Measurements from ENCODE around the gene MTARC2. TPM values are rescaled to one million over a fixed set of nuclear protein-coding genes. Genes with fewer than 3 reads are reported as not detected.

MTARC2 gene
- total and polyA plus RNA-seq, 2 experiments from 2014 or later = 1.9 to 4.8 TPM

- no peaks in the 10 kb centered on the region for H3K9me2 ChIP-seq (ENCODE audit: insufficient read depth)
- TF ChIP-seq EZH2 (IDR thresholded peaks at IDR 0.05; ENCODE audit: insufficient read depth, poor library complexity, severe bottlenecking) = no peak
- no peak for TF ChIP-seq EZH2phosphoT487 (IDR thresholded peaks at IDR 0.05; ENCODE audit: insufficient read depth, low read depth)
- no peaks in the 10 kb centered on the region for H3K27me3 ChIP-seq (replicated peaks; ENCODE audit: insufficient read depth)
- H3K4me1 ChIP-seq (ENCODE audit: insufficient read depth) = 0 out of 2 replicates have a peak, but pooled peaks cover 3% of the 10 kb centered on the region
- no peak overlapping the region for H3K27ac ChIP-seq
- no peaks in the 10 kb centered on the region for H3K9me3 ChIP-seq (ENCODE audit: low read depth)
- H3K9ac ChIP-seq = no peak overlapping the region
- no peaks in the 10 kb centered on the region for H3K79me2 ChIP-seq (ENCODE audit: insufficient read depth)
- H4K20me1 ChIP-seq (ENCODE audit: insufficient read depth) = no peaks in the 10 kb centered on the region
- H3K4me2 ChIP-seq (ENCODE audit: unreplicated experiment) = no peak overlapping the region
- H3K36me3 ChIP-seq (ENCODE audit: low read depth) = no peaks in the 10 kb centered on the region
- 82 to 88% methylated on average over 6 of the region's 6 CpGs for WGBS, 2 experiments (ENCODE audit: low coverage in 1 of 2, low lambda C conversion rate in 2 of 2, missing lambda C conversion rate in 2 of 2)
- no peak overlapping the region for H2AFZ ChIP-seq
- no peak overlapping the region for H3K4me3 ChIP-seq
- no peak for DNase-seq
- no peaks in the 10 kb centered on the region for H3F3A ChIP-seq (ENCODE audit: insufficient read depth)
- in situ Hi-C loops (cut with MboI) = no loop called here
Observed at GRCh38 chr1:220800262-220800661, 52.1 kb downstream of the MTARC2 start.

GRCh38 chr1:220803401-220804201, 55.5 kb downstream of the MTARC2 start:
- DNase-seq = peak; percentile 41
- H3K9me2 ChIP-seq (ENCODE audit: insufficient read depth) = no peaks in the 10 kb centered on the region
- no peaks in the 10 kb centered on the region for H3K36me3 ChIP-seq (ENCODE audit: low read depth)
- no peak overlapping the region for H3K9ac ChIP-seq
- 0 out of 2 replicates have a peak, but pooled peaks cover under 1% of the 10 kb centered on the region for H3K27me3 ChIP-seq (replicated peaks; ENCODE audit: insufficient read depth)
- no peak for TF ChIP-seq EZH2 (IDR thresholded peaks at IDR 0.05; ENCODE audit: insufficient read depth, poor library complexity, severe bottlenecking)
- TF ChIP-seq EZH2phosphoT487 (IDR thresholded peaks at IDR 0.05; ENCODE audit: insufficient read depth, low read depth) = no peak
- H2AFZ ChIP-seq = no peak overlapping the region; the same call in 1 of the 2 replicates
- no peaks in the 10 kb centered on the region for H3K9me3 ChIP-seq (ENCODE audit: low read depth)
- WGBS, 2 experiments (ENCODE audit: low coverage in 1 of 2, low lambda C conversion rate in 2 of 2, missing lambda C conversion rate in 2 of 2) = 75 to 76% methylated on average over 10 of the region's 10 CpGs
- H3F3A ChIP-seq (ENCODE audit: insufficient read depth) = no peaks in the 10 kb centered on the region
- H3K27ac ChIP-seq = no peak overlapping the region
- H3K4me2 ChIP-seq (ENCODE audit: unreplicated experiment) = no peak overlapping the region
- no peaks in the 10 kb centered on the region for H3K79me2 ChIP-seq (ENCODE audit: insufficient read depth)
- in situ Hi-C loops (cut with MboI) = no loop called here
- H3K4me3 ChIP-seq = no peak overlapping the region
- H3K4me1 ChIP-seq (ENCODE audit: insufficient read depth) = no peaks in the 10 kb centered on the region
- no peaks in the 10 kb centered on the region for H4K20me1 ChIP-seq (ENCODE audit: insufficient read depth)

DNA sequence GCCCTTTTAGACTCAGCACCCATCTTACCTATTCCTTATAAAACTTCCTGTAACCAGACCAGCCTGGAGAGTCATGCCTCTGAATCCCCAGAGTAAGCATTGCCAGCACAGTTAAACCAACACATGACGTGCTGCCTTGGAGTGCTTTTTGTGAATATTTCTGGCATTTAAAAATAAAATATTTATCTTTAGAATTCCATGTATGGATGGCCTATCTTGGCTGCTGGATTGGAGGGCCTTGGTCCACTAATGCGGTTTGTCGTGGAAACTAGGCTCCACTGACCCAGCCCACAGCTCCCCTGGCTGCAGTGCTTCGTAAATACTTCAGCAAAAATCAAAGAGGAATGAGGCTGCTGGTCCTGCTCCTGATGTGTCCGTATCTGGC, 56.1 kb downstream of the MTARC2 start:
- DNase-seq = no peak

GRCh38 chr1:220806408-220806807, 58.3 kb downstream of the MTARC2 start:
- Histone ChIP-seq H3K4me3 (no peak overlapping the region), H3K4me2 (ENCODE audit: unreplicated experiment) (no peak overlapping the region), H4K20me1 (ENCODE audit: insufficient read depth) (no peaks in the 10 kb centered on the region), H3K27ac (no peak overlapping the region), H3K4me1 (ENCODE audit: insufficient read depth) (no peaks in the 10 kb centered on the region), H3K79me2 (ENCODE audit: insufficient read depth) (no peaks in the 10 kb centered on the region), H3K9ac (no peak overlapping the region), H3K27me3 (replicated peaks; ENCODE audit: insufficient read depth) (peaks cover 5% of the 10 kb centered on the region; the same call in 1 of the 2 replicates), H3K36me3 (ENCODE audit: low read depth) (no peaks in the 10 kb centered on the region), H2AFZ (no peak overlapping the region), H3F3A (ENCODE audit: insufficient read depth) (no peaks in the 10 kb centered on the region), H3K9me2 (ENCODE audit: insufficient read depth) (no peaks in the 10 kb centered on the region), H3K9me3 (ENCODE audit: low read depth) (no peaks in the 10 kb centered on the region)
- no peak for TF ChIP-seq EZH2phosphoT487 (IDR thresholded peaks at IDR 0.05; ENCODE audit: insufficient read depth, low read depth)
- no peak for TF ChIP-seq EZH2 (IDR thresholded peaks at IDR 0.05; ENCODE audit: insufficient read depth, poor library complexity, severe bottlenecking)
- in situ Hi-C loops (cut with MboI) = no loop called here
- no peak for DNase-seq
- whole genome bisulfite sequencing, 2 experiments (ENCODE audit: low coverage in 1 of 2, low lambda C conversion rate in 2 of 2, missing lambda C conversion rate in 2 of 2) = 81 to 82% methylated on average over 4 of the region's 4 CpGs

More for the DNA sequence above, 56.1 kb downstream of the MTARC2 start:
- TF ChIP-seq EZH2 (IDR thresholded peaks at IDR 0.05; ENCODE audit: insufficient read depth, poor library complexity, severe bottlenecking) = no peak
- no peak for TF ChIP-seq EZH2phosphoT487 (IDR thresholded peaks at IDR 0.05; ENCODE audit: insufficient read depth, low read depth)
- in situ Hi-C loops (cut with MboI) = no loop called here
- H3K36me3 ChIP-seq (ENCODE audit: low read depth) = no peaks in the 10 kb centered on the region
- no peak overlapping the region; the same call in 1 of the 2 replicates for H2AFZ ChIP-seq
- 0 out of 2 replicates have a peak, but pooled peaks cover 5% of the 10 kb centered on the region for H3K27me3 ChIP-seq (replicated peaks; ENCODE audit: insufficient read depth)
- H4K20me1 ChIP-seq (ENCODE audit: insufficient read depth) = no peaks in the 10 kb centered on the region
- H3K4me3 ChIP-seq = no peak overlapping the region
- no peaks in the 10 kb centered on the region for H3F3A ChIP-seq (ENCODE audit: insufficient read depth)
- H3K9me2 ChIP-seq (ENCODE audit: insufficient read depth) = no peaks in the 10 kb centered on the region
- no peak overlapping the region for H3K9ac ChIP-seq
- 59 to 62% methylated on average over 5 of the region's 5 CpGs for WGBS, 2 experiments (ENCODE audit: low coverage in 1 of 2, low lambda C conversion rate in 2 of 2, missing lambda C conversion rate in 2 of 2)
- H3K79me2 ChIP-seq (ENCODE audit: insufficient read depth) = no peaks in the 10 kb centered on the region
- H3K4me1 ChIP-seq (ENCODE audit: insufficient read depth) = no peaks in the 10 kb centered on the region
- no peak overlapping the region for H3K4me2 ChIP-seq (ENCODE audit: unreplicated experiment)
- no peak overlapping the region for H3K27ac ChIP-seq
- H3K9me3 ChIP-seq (ENCODE audit: low read depth) = no peaks in the 10 kb centered on the region

Data from GM23248 (cell line).